Fibroblast of skin of left quadriceps (primary cell): ENCODE data around the gene RNF217.
"Not testable (repeated sequence)": the region's sequence is repeated elsewhere in the genome, so short reads cannot be mapped to it uniquely, and the experiment has no call there.

Experiments
- DNase-seq, 2 experiments: peaks; one replicate each; pipeline ENCODE4 v3.0.0-alpha.2; 2013; ENCODE audit warnings: low read depth in 2 of 2

RNF217 gene

GRCh38 chr6:125054331-125054730 lies 92.1 kb downstream of the RNF217 start:
- DNase-seq, result no peak

- DNase-seq, result no peak
Measured at GRCh38 chr6:125057392-125058246, 95.4 kb downstream of the RNF217 start.

GRCh38 chr6:125058546-125058945 lies 96.3 kb downstream of the RNF217 start:
- DNase-seq, result no peak

GRCh38 chr6:125063307-125063706 lies 101.1 kb downstream of the RNF217 start:
- no peak for DNase-seq

GRCh38 chr6:125066140-125066539 lies 103.9 kb downstream of the RNF217 start:
- no peak for DNase-seq

GRCh38 chr6:125066964-125067363 lies 104.7 kb downstream of the RNF217 start:
- peak; percentile 25 to 29 for DNase-seq

- no peak for DNase-seq
Measured at GRCh38 chr6:125067552-125067951, 105.3 kb downstream of the RNF217 start.

- no peak for DNase-seq
Measured at GRCh38 chr6:125073071-125073470, 110.8 kb downstream of the RNF217 start.

- DNase-seq, result no peak
Measured at GRCh38 chr6:125074120-125074519, 111.9 kb downstream of the RNF217 start.

GRCh38 chr6:125075073-125075472 lies 112.8 kb downstream of the RNF217 start:
- not testable (repeated sequence) for DNase-seq

- DNase-seq, result no peak
Measured at GRCh38 chr6:125075741-125076481, 113.7 kb downstream of the RNF217 start.

GRCh38 chr6:125076482-125076742 lies 114.2 kb downstream of the RNF217 start:
- DNase-seq, result no peak

- DNase-seq, result no peak
Measured at GRCh38 chr6:125077453-125077852, 115.2 kb downstream of the RNF217 start.

GRCh38 chr6:125078602-125079321 lies 116.5 kb downstream of the RNF217 start:
- DNase-seq, result no peak

GRCh38 chr6:125082908-125083683 lies 120.9 kb downstream of the RNF217 start:
- no peak for DNase-seq

- no peak for DNase-seq
Measured at GRCh38 chr6:125083684-125083990, 121.4 kb downstream of the RNF217 start.

- DNase-seq, result no peak
Measured at GRCh38 chr6:125086716-125087115, 124.5 kb downstream of the RNF217 start.

GRCh38 chr6:125088963-125089362 lies 126.7 kb downstream of the RNF217 start:
- DNase-seq, result no peak

- peak; percentile 48 to 56 for DNase-seq
Measured at GRCh38 chr6:125094563-125094962, 132.3 kb downstream of the RNF217 start.

- no peak for DNase-seq
Measured at GRCh38 chr6:125095580-125096301, 133.5 kb downstream of the RNF217 start.

GRCh38 chr6:125097186-125097585 lies 134.9 kb downstream of the RNF217 start:
- no peak for DNase-seq
